ENCODE data around the gene CCN2.

CCN2 gene

DNA sequence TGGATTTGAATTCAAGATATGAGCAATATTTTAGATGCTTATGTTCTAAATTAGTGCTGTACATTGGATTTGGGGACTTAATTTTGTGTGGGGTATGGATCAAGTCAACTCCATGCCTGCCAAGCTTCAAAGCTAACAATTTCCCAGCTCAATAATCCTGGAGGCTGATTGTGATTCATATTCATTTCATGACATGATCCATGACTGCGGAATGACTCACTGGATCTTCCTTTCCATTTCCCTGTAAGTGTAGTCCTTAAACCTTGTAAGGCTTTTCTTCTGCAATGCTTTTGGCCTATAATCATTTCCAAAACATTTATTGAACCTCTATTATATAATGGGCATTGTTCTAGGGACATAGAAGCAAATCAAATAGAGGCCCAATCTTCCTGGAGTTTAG is 44.7 kb upstream of the CCN2 start:
- ChIA-PET CTCF (interaction anchor here (1.0 kb wide), 1 partner anchor 11 kb away, joined by 3 read pairs; no protein-coding TSS in a partner anchor), POLR2A (interaction anchor here (1.4 kb wide), 1 partner anchor 13 kb away, joined by 3 read pairs; no protein-coding TSS in a partner anchor)
- TF ChIP-seq, protein P1, sequence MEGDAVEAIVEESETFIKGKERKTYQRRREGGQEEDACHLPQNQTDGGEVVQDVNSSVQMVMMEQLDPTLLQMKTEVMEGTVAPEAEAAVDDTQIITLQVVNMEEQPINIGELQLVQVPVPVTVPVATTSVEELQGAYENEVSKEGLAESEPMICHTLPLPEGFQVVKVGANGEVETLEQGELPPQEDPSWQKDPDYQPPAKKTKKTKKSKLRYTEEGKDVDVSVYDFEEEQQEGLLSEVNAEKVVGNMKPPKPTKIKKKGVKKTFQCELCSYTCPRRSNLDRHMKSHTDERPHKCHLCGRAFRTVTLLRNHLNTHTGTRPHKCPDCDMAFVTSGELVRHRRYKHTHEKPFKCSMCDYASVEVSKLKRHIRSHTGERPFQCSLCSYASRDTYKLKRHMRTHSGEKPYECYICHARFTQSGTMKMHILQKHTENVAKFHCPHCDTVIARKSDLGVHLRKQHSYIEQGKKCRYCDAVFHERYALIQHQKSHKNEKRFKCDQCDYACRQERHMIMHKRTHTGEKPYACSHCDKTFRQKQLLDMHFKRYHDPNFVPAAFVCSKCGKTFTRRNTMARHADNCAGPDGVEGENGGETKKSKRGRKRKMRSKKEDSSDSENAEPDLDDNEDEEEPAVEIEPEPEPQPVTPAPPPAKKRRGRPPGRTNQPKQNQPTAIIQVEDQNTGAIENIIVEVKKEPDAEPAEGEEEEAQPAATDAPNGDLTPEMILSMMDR (IDR thresholded peaks at IDR 0.05; ENCODE audit: insufficient read depth, low read length, missing control alignments), result no peak
- no peak for DNase-seq (ENCODE audit: low read depth, low spot score)
- H3K4me3 ChIP-seq (ENCODE audit: low read depth, low read length), result no peak overlapping the region

DNA sequence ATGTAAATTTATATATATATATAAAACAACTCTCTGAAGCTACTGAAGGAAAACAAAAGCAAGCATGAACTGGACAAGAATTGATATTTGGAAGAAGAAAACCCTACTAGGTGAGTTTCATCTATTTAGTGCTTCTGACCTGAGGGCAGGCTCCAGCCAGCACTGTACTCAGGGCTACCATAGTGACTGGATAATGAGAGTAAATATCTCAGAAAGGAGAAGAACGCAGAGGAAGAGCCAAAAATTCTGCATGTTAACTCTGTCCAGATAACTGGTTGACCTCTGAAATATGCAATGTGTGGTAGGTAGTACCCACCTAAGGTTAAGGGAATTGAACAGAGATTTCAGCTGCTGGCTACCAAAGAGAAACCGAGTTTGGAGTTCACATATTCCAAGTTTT is 41.4 kb upstream of the CCN2 start:
- CTCF ChIA-PET, result interaction anchor here (0.9 to 1.6 kb wide), 2 partner anchors 9 to 14 kb away, joined by 3 to 5 read pairs; no protein-coding TSS in a partner anchor
- TF ChIP-seq, protein P1 (IDR thresholded peaks at IDR 0.05; ENCODE audit: insufficient read depth, low read length, missing control alignments), result no peak
- H3K4me3 ChIP-seq (ENCODE audit: low read depth, low read length), result no peak overlapping the region
- POLR2A ChIA-PET, result no interaction called here
- no peak for DNase-seq (ENCODE audit: low read depth, low spot score)

GRCh38 chr6:131989036-131989435 is 37.9 kb upstream of the CCN2 start:
- TF ChIP-seq, protein P1 (IDR thresholded peaks at IDR 0.05; ENCODE audit: insufficient read depth, low read length, missing control alignments), result no peak
- ChIA-PET CTCF (interaction anchor here (1.1 kb wide), 1 partner anchor 12 kb away, joined by 4 read pairs; no protein-coding TSS in a partner anchor), POLR2A (no interaction called here)
- no peak overlapping the region for H3K4me3 ChIP-seq (ENCODE audit: low read depth, low read length)
- no peak for DNase-seq (ENCODE audit: low read depth, low spot score)

GRCh38 chr6:131982740-131983259 is 31.6 kb upstream of the CCN2 start:
- peak; percentile 80 for DNase-seq (ENCODE audit: low read depth, low spot score)
- CTCF ChIA-PET, result interaction anchor here (1.5 to 1.9 kb wide), 3 partner anchors 24 to 236 kb away, joined by 3 to 5 read pairs (median 4); no protein-coding TSS in a partner anchor
- TF ChIP-seq, protein P1 (IDR thresholded peaks at IDR 0.05; ENCODE audit: insufficient read depth, low read length, missing control alignments), result no peak
- H3K4me3 ChIP-seq (ENCODE audit: low read depth, low read length), result no peak overlapping the region
- POLR2A ChIA-PET, result interaction anchor here (0.6 to 1.5 kb wide), 3 partner anchors 13 to 150 kb away, joined by 3 to 14 read pairs (median 3); partner anchors contain the start of gene CCN2

DNA sequence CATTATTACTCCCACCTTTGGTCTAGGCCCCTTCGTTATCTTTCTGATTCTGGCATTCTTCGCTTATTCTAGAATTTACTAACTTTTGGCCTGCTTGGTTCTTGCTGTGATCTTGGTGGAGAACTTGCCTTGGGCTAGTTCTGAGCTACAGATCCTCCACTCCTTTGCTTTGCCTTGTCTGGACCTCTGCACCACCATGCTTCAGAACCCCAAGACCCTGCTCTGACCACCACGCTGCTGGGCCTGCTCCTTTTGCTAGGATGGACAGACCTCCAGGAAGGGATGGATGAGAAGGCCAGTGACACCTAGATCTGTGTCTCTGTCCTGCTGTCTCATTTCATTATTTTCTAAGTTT is 30.4 kb upstream of the CCN2 start:
- ChIA-PET POLR2A (interaction anchor here (2.2 kb wide), 1 partner anchor 31 kb away, joined by 31 read pairs; the partner anchor contains the start of gene CCN2), CTCF (interaction anchor here (1.5 kb wide), 1 partner anchor 237 kb away, joined by 4 read pairs; no protein-coding TSS in a partner anchor)
- TF ChIP-seq, protein P1 (IDR thresholded peaks at IDR 0.05; ENCODE audit: insufficient read depth, low read length, missing control alignments), result no peak
- no peak overlapping the region for H3K4me3 ChIP-seq (ENCODE audit: low read depth, low read length)
- DNase-seq (ENCODE audit: low read depth, low spot score), result no peak

- DNase-seq (ENCODE audit: low read depth, low spot score), result no peak
- TF ChIP-seq, protein P1 (IDR thresholded peaks at IDR 0.05; ENCODE audit: insufficient read depth, low read length, missing control alignments), result no peak
- ChIA-PET POLR2A (interaction anchor here (1.1 to 2.2 kb wide), 2 partner anchors 26 to 31 kb away, joined by 6 to 31 read pairs; partner anchors contain the start of gene CCN2), CTCF (interaction anchor here (0.7 to 1.0 kb wide), 2 partner anchors 56 to 298 kb away, joined by 3 read pairs; no protein-coding TSS in a partner anchor)
- no peak overlapping the region for H3K4me3 ChIP-seq (ENCODE audit: low read depth, low read length)
These were observed 29.8 kb upstream of the CCN2 start for GRCh38 chr6:131980791-131981623.

Data from AG04449 (cell line).